GM20000 (cell line): ENCODE results near the gene OSBPL9.
"Not testable (repeated sequence)": the region's sequence is repeated elsewhere in the genome, so short reads cannot be mapped to it uniquely, and the experiment has no call there.

Experiments
- DNase-seq: peaks from one replicate; pipeline ENCODE4 v3.0.0; 2012; ENCODE audit warnings: low spot score
- TF ChIP-seq, protein P1 (sequence below): IDR thresholded peaks from 2 replicates; pipeline ENCODE4 v1.5.1; 2012; ENCODE audit warnings: mild to moderate bottlenecking, control low read depth; ENCODE audit errors: extremely low read depth, missing control alignments

The OSBPL9 gene

DNA sequence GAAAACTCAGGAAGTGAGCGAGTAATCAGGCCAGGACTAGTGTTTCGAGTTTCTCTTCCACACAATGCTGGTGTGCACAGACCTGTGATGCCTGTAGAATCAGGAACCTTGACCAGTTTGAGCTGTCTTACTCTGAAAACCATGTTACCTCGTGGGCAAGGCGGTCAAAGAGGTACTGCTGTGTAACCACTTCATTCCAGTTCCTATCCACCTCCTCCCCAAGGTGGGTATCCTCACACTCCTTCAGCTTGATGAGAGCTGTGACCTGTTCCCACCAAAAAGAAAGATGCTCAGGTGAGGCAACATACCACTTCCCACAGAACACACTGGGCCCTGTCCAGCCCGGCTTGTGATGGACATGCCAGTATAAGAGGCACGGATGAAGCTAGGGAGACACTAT, 173.5 kb downstream of the OSBPL9 start:
- TF ChIP-seq, protein P1, sequence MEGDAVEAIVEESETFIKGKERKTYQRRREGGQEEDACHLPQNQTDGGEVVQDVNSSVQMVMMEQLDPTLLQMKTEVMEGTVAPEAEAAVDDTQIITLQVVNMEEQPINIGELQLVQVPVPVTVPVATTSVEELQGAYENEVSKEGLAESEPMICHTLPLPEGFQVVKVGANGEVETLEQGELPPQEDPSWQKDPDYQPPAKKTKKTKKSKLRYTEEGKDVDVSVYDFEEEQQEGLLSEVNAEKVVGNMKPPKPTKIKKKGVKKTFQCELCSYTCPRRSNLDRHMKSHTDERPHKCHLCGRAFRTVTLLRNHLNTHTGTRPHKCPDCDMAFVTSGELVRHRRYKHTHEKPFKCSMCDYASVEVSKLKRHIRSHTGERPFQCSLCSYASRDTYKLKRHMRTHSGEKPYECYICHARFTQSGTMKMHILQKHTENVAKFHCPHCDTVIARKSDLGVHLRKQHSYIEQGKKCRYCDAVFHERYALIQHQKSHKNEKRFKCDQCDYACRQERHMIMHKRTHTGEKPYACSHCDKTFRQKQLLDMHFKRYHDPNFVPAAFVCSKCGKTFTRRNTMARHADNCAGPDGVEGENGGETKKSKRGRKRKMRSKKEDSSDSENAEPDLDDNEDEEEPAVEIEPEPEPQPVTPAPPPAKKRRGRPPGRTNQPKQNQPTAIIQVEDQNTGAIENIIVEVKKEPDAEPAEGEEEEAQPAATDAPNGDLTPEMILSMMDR: no peak

DNA sequence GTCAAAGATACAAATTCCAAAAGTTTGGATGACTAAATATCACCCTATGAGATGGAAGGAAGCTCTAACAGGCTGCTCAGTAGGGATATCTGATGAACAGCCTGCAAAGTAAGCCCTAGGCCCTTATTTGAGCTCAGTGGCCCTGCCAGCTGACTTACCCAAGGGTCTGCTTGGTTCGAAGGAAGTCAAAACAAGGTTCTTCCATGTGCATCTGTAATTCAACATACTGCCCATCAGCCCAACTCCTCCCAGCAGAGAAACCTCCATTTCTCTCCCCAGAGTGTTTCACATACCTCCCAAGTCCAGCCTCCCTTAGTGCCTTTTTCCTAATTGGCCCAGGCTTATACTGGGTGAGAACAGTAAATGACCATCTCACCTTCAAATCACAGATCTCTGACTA, 175.0 kb downstream of the OSBPL9 start:
- TF ChIP-seq, protein P1: no peak
- no peak for DNase-seq

More for the DNA sequence above, 173.5 kb downstream of the OSBPL9 start:
- no peak for DNase-seq

DNA sequence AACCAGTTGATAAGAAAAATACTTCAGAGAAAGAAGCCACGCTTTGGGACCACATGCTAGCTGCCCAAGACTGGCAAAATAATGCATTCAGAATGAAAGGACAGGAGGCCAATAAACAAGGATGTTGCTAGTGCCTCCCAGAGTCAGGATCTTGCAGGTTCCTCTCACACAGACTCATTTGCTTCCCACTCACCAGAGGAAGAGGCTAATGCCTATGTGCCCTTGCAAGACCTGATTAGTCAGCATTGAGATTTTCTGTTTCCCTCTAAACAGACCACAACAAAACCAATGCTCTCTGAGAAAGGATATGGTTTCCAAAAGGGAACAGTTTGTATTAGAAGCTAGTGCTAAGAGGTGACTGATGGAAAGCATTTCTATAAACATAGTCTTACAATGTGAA, 176.0 kb downstream of the OSBPL9 start:
- TF ChIP-seq, protein P1: no peak
- DNase-seq: no peak

DNA sequence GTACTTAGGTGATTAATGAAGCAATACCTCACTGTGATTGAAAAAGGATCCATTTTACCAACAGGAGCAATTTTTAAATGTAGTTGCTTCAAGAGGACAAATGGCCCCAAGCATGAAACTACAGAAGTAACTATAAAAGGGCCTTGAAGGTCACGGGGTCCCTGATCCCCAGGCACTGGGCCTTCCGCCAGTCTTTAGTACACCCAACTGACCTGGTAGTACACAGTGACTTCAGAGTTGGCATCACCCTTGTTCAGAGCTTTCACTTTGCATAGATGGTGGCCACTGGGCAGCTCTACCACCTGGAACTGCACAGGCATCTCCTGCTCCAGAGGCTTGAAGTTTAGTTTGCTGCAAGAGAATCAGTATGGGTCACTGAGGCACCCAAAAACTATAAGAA, 177.4 kb downstream of the OSBPL9 start:
- TF ChIP-seq, protein P1: no peak
- no peak for DNase-seq

DNA sequence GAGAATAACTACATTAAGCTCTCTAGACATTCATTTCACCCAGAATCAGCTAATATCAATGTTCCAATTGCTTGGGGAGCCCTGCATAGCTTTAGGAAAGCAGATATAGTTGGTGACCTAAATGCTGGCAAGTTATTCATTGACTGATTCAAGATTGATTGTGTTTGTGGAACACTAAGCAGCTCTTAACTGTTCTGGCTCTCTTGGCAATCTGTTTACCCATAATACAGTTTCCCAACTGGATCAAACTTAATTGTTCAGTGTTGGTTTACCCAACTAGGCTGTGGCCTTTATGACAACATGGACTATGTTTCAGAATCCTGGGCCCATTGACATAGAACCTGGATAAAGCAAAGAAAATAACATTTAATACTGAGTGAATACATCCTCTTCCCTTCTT, 178.0 kb downstream of the OSBPL9 start:
- TF ChIP-seq, protein P1: no peak
- no peak for DNase-seq

DNA sequence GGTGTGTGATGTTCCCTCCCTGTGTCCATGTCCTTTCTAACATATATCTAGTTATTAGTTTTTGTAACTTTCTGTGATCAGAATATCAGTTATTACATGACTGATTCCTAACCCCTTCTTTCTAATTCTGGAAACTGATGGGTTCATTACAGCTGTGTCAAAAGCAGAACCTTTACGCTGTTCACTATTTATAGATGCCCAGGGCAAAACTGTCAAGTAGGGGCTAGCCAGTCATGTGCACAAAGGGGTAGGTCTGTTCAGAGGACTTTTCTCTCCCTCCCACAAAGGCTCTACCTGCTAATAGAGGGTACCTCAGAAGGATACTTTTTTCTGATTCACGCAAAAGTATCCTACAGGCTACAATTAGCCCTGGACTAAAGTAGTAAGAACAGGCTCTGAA, 182.5 kb downstream of the OSBPL9 start:
- DNase-seq: peak; percentile 14
- TF ChIP-seq, protein P1: no peak

DNA sequence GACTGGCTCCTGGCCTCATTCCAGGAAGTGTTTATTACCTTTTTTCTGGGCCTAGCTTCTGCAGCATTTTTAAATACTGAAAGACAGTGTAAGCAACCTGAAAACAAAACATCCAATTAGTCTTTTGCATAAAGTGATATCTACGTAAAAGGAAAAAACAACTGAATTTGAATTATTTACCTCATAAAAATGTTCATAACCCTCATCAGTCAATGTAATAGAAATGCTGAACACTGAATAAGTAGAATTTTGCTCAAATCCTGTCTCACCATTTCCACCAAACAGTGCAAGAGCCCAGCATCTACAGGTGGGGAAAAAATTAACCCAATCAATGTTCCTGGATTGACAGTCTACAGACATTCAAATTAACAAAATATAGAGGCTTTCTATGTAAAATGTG, 197.6 kb downstream of the OSBPL9 start:
- TF ChIP-seq, protein P1: no peak
- DNase-seq: no peak

DNA sequence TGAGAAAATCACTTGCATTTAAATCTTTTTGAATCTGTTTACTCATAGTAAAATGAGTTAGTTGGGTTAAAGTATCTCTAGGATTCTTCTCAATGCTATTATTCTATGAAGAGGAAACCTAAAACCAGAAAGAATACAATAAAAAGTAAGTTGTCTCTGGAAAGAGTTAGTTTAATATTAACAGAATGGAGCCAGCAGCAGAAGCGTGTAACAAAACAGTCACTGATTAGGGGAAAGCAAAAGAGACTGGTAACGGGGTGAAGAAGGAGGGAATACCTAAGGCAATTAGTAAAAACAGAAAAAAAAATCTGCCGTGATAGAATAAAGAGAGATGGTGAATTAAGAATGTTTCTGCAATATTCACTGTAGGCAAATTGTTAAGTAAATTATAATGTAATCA, 201.6 kb downstream of the OSBPL9 start:
- no peak for DNase-seq

DNA sequence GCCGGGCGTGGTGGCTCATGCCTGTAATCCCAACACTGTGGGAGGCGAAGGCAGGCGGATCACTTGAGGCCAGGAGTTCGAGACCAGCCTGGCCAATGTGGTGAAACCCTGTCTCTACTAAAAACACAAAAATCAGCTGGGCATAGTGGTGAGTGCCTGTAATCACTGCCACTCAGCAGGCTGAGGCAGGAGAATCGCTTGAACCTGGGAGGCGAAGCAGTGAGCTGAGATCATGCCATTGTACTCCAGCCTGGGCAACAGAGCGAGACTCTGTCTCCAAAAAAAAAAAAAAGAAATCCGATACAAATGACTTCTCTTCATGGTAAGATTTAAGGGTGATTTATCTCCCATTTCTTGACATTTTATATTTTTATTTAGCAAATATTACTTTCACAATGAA, 202.1 kb downstream of the OSBPL9 start:
- not testable (repeated sequence) for DNase-seq

More for the DNA sequence above, 201.6 kb downstream of the OSBPL9 start:
- TF ChIP-seq, protein P1: no peak
